Gastroesophageal sphincter (tissue), 4 donors: ENCODE measurements around the gene PDE6D. TPM values are rescaled to one million over a fixed set of nuclear protein-coding genes. Genes with fewer than 3 reads are reported as not detected.
"Not testable (repeated sequence)": the region's sequence is repeated elsewhere in the genome, so short reads cannot be mapped to it uniquely, and the experiment has no call there.

Experiments
- ATAC-seq: fragments of 150-250 bp; one replicate; pipeline ENCODE4 v1.9.1; 2016; ENCODE audit warnings: mild to moderate bottlenecking, moderate library complexity
- H3K27ac ChIP-seq, 4 donors: fragments of 200-600 bp; sonication (generic) in 3 of 4; 1 replicate in 3 of 4; 2 replicates in 1 of 4; pipeline ENCODE4 v1.5.1; 2016 to 2019
- H3K27me3 ChIP-seq: fragments of 200-600 bp; sonication (generic); one replicate; pipeline ENCODE4 v1.5.1; 2019
- H3K36me3 ChIP-seq, 2 donors: fragments of 200-600 bp; sonication (generic); one replicate each; pipeline ENCODE4 v1.5.1; 2019; ENCODE audit warnings: control low read depth in 1 of 2
- H3K4me1 ChIP-seq, 3 donors: fragments of 200-600 bp; sonication (generic); 1 replicate in 2 of 3; 2 replicates in 1 of 3; pipeline ENCODE4 v1.5.1; 2016 to 2019; ENCODE audit warnings: control low read depth in 2 of 3
- H3K4me3 ChIP-seq, 2 donors: fragments of 200-600 bp; sonication (generic); one replicate each; pipeline ENCODE4 v1.5.1; 2019; ENCODE audit warnings: mild to moderate bottlenecking in 1 of 2, moderate library complexity in 1 of 2
- H3K9me3 ChIP-seq, 3 donors: fragments of 200-600 bp; sonication (generic); one replicate each; pipeline ENCODE4 v1.5.1; 2017 to 2019; ENCODE audit warnings: control low read depth in 2 of 3
- EP300 ChIP-seq: sonication (generic); formaldehyde crosslinking; IDR thresholded peaks from one replicate; pipeline ENCODE4 v1.6.1; 2017; ENCODE audit warnings: antibody characterized with exemption, mild to moderate bottlenecking
- POLR2A ChIP-seq, 2 donors: fragments of 450-650 bp; IDR thresholded peaks; one replicate each; pipeline ENCODE4 v1.6.1; 2017; ENCODE audit warnings: antibody characterized with exemption in 2 of 2, mild to moderate bottlenecking in 2 of 2, moderate library complexity in 1 of 2
- POLR2AphosphoS5 ChIP-seq: sonication (generic); formaldehyde crosslinking; IDR thresholded peaks from one replicate; pipeline ENCODE4 v1.6.1; 2017; ENCODE audit warnings: antibody characterized with exemption
- WGBS, 2 donors: methylation state at CpG; one replicate each; pipeline ENCODE4 v1.1.5; 2018; ENCODE audit warnings: low coverage in 1 of 2; 5-methylcytosine and 5-hydroxymethylcytosine counted together
- total RNA-seq, 4 donors: library from RNA; depleted of rRNA; stranded (reverse); fragments of >200 nt; gene quantifications; one replicate each; pipeline ENCODE4 v1.1.0, GENCODE V29; 2016
- TF ChIP-seq, protein P1 (sequence below), 4 experiments: fragments of 200-600 bp in 2 of 4; fragments of 450-650 bp in 2 of 4; sonication (generic) in 1 of 4; IDR thresholded peaks; one replicate each; pipeline ENCODE4 v1.5.1; 2017 to 2019; ENCODE audit warnings: antibody characterized with exemption in 4 of 4, mild to moderate bottlenecking in 2 of 4, moderate library complexity in 2 of 4

The PDE6D gene
- total RNA-seq, 4 donors from 2014 or later, result 24.3 to 33.7 (median 28.7) TPM

GRCh38 chr2:231713730-231714638, 67.1 kb downstream of the PDE6D start:
- TF ChIP-seq POLR2AphosphoS5, result peak; percentile 67
- TF ChIP-seq, protein P1, sequence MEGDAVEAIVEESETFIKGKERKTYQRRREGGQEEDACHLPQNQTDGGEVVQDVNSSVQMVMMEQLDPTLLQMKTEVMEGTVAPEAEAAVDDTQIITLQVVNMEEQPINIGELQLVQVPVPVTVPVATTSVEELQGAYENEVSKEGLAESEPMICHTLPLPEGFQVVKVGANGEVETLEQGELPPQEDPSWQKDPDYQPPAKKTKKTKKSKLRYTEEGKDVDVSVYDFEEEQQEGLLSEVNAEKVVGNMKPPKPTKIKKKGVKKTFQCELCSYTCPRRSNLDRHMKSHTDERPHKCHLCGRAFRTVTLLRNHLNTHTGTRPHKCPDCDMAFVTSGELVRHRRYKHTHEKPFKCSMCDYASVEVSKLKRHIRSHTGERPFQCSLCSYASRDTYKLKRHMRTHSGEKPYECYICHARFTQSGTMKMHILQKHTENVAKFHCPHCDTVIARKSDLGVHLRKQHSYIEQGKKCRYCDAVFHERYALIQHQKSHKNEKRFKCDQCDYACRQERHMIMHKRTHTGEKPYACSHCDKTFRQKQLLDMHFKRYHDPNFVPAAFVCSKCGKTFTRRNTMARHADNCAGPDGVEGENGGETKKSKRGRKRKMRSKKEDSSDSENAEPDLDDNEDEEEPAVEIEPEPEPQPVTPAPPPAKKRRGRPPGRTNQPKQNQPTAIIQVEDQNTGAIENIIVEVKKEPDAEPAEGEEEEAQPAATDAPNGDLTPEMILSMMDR (IDR thresholded peaks at IDR 0.05), result peak; percentile 88 to 98 (median 95)
- TF ChIP-seq POLR2A (IDR thresholded peaks at IDR 0.05), result no peak
- TF ChIP-seq EP300, result no peak
- H3K4me1 ChIP-seq, result peaks cover 0 to 57% (median 33%) of the 10 kb centered on the region in 3 donors
- WGBS, 2 donors, result 20 to 57% methylated on average over 2 to 6 of the region's 15 CpGs
- ATAC-seq, result peak; percentile 58
- no peak overlapping the region for H3K4me3 ChIP-seq
- peaks cover 0 to 27% of the 10 kb centered on the region in 2 donors for H3K36me3 ChIP-seq
- H3K27me3 ChIP-seq, result no peaks in the 10 kb centered on the region
- H3K9me3 ChIP-seq, result no peaks in the 10 kb centered on the region
- H3K27ac ChIP-seq, result peak overlapping the region; percentile 22 to 85 (median 80)

DNA sequence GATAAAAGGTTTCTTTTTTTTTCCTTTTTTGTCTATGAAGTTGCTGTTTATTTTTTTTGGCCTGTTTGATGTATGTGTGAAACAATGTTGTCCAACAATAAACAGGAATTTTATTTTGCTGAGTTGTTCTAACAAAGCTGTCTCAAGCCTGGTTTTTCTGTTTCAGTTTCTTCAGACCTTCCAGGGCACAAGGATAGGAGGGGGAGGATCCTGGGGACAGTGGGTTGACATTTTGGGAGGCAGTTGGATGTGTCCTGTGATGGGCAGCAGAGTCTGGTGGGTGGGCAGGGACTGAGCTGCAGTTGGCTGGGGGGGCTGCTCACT, 67.7 kb downstream of the PDE6D start:
- Histone ChIP-seq H3K36me3 (peaks cover 0 to 27% of the 10 kb centered on the region in 2 donors), H3K4me1 (peaks cover 0 to 57% (median 33%) of the 10 kb centered on the region in 3 donors), H3K27ac (peak overlapping the region; percentile 22 to 85 (median 80))
- not testable (repeated sequence) for H3K9me3 ChIP-seq, H3K27me3 ChIP-seq, H3K4me3 ChIP-seq, ATAC-seq

GRCh38 chr2:231712451-231713021, 68.5 kb downstream of the PDE6D start:
- Histone ChIP-seq H3K36me3 (peaks cover 0 to 27% of the 10 kb centered on the region in 2 donors), H3K4me1 (peaks cover 0 to 61% (median 33%) of the 10 kb centered on the region in 3 donors), H3K4me3 (peak overlapping the region in 1 of 2 donors; percentile 99), H3K27ac (peak overlapping the region in 3 of 4 donors; percentile 99 to 100 (median 100))
- ATAC-seq, H3K9me3 ChIP-seq, H3K27me3 ChIP-seq: not testable (repeated sequence)
- 39% methylated on average over 11 of the region's 18 CpGs; no CpG with 5 or more reads in 1 of the 2 donors for WGBS, 2 donors
- peak in 1 of 2 donors; percentile 1 for TF ChIP-seq POLR2A (IDR thresholded peaks at IDR 0.05)

GRCh38 chr2:231711677-231712450, 69.2 kb downstream of the PDE6D start:
- Histone ChIP-seq H3K27ac (peak overlapping the region; percentile 47 to 100 (median 100)), H3K4me3 (peak overlapping the region; percentile 70 to 99), H3K9me3 (no peaks in the 10 kb centered on the region), H3K4me1 (peaks cover 0 to 65% (median 33%) of the 10 kb centered on the region in 3 donors), H3K27me3 (no peaks in the 10 kb centered on the region), H3K36me3 (peaks cover 0 to 27% of the 10 kb centered on the region in 2 donors)
- 11% methylated on average over 4 of the region's 9 CpGs; no CpG with 5 or more reads in 1 of the 2 donors for WGBS, 2 donors
- no peak for ATAC-seq
- TF ChIP-seq POLR2A (IDR thresholded peaks at IDR 0.05), result peak in 1 of 2 donors; percentile 3
- no peak for TF ChIP-seq EP300

DNA sequence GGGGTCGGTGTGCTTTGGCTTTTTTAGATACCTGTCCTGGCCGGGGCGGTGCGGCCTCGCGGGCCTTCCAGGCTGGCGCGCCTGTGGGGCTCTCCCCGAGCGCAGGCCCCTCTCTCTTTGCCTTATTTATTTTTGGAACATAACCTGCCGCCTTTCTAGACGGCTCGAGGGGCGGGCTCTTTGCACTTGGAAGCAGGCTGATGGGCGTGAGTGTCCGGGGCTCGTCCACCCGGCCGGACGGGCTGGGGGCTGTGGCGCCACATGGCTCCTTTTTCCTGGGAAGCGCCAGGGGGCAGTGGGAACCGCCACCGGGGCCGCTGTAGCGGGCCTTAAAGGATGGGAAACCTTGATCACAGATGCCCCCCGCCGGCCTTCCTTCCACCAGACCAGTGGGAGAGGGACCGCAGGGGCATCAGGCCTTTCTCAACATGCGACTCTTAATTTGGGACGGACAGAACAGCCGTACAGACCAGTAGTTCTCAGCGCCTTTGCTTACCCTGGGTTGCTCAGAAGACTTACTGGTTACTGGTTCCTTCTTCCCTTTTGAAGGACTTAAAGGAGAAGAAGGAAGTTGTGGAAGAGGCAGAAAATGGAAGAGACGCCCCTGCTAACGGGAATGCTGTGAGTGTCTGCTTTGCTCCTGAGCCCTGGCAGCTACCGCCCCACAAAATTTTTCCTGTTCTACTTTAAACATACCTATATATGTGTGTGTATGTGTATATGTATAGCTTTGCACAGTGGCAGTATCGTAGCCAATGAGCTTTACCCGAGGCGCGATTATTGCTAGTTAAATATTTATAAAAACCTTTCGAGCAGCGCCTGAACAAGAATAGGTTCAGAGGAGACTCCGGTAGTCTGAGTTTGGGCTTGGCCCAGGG, 70.0 kb downstream of the PDE6D start:
- H3K4me1 ChIP-seq, result peaks cover 0 to 68% (median 33%) of the 10 kb centered on the region in 3 donors
- peak overlapping the region; percentile 70 to 99 for H3K4me3 ChIP-seq
- H3K9me3 ChIP-seq, result no peaks in the 10 kb centered on the region
- TF ChIP-seq, protein P1 (IDR thresholded peaks at IDR 0.05), result no peak
- TF ChIP-seq POLR2A (IDR thresholded peaks at IDR 0.05) (no peak), EP300 (no peak), POLR2AphosphoS5 (no peak)
- H3K27ac ChIP-seq, result peak overlapping the region; percentile 47 to 100 (median 100)
- no peaks in the 10 kb centered on the region for H3K27me3 ChIP-seq
- peaks cover 0 to 27% of the 10 kb centered on the region in 2 donors for H3K36me3 ChIP-seq
- WGBS, 2 donors, result 4 to 11% methylated on average over 6 to 9 of the region's 43 CpGs
- no peak for ATAC-seq
